CD14-positive monocyte (primary cell): ENCODE measurements around the gene SASH1. TPM values are rescaled to one million over a fixed set of nuclear protein-coding genes. Genes with fewer than 3 reads are reported as not detected.

ENCODE experiments used
- DNase-seq, 3 donors: peaks; one replicate each; pipeline ENCODE4 v3.0.0-alpha.2; 2011 to 2022
- H2AFZ ChIP-seq: 2 replicates; pipeline ENCODE4 v1.6.0; 2012; ENCODE audit warnings: mild to moderate bottlenecking, low read depth, low read length, inconsistent platforms; ENCODE audit not compliant: insufficient read depth, poor library complexity, severe bottlenecking
- H3K27ac ChIP-seq, 2 donors: 1 replicate in 1 of 2; 2 replicates in 1 of 2; pipeline ENCODE4 v1.5.1; 2012 to 2013; ENCODE audit warnings: low read length in 2 of 2, control low read depth in 1 of 2, inconsistent platforms in 1 of 2, low read depth in 1 of 2, mild to moderate bottlenecking in 1 of 2
- H3K27me3 ChIP-seq, 2 donors: one replicate each; pipeline versions ENCODE4 v1.6.0 to v1.6.1; 2011 to 2013; ENCODE audit warnings: low read length in 2 of 2; ENCODE audit not compliant: control insufficient read depth in 2 of 2, insufficient read depth in 2 of 2
- H3K36me3 ChIP-seq, 2 donors: replicated peaks in 1 of 2; 1 replicate in 1 of 2; 2 replicates in 1 of 2; pipeline versions ENCODE4 v1.5.1 to v1.6.1; 2012 to 2013; ENCODE audit warnings: low read length in 2 of 2, control low read depth in 1 of 2, inconsistent platforms in 1 of 2, mild to moderate bottlenecking in 1 of 2; ENCODE audit not compliant: insufficient read depth in 2 of 2, control insufficient read depth in 1 of 2
- H3K4me1 ChIP-seq, 2 donors: 1 replicate in 1 of 2; 2 replicates in 1 of 2; pipeline versions ENCODE4 v1.5.1 to v1.6.1; 2012 to 2013; ENCODE audit warnings: low read length in 2 of 2, control low read depth in 1 of 2, inconsistent platforms in 1 of 2, mild to moderate bottlenecking in 1 of 2, moderate library complexity in 1 of 2; ENCODE audit not compliant: insufficient read depth in 2 of 2, control insufficient read depth in 1 of 2
- H3K4me2 ChIP-seq: replicated peaks from 2 replicates; pipeline ENCODE3; 2012; ENCODE audit warnings: low read length, moderate library complexity, mild to moderate bottlenecking; ENCODE audit not compliant: poor library complexity, severe bottlenecking; ENCODE audit errors: extremely low read depth
- H3K4me3 ChIP-seq, 3 experiments: fragments of 200-600 bp in 1 of 3; sonication (generic) in 1 of 3; replicated peaks in 1 of 3; 1 replicate in 2 of 3; 2 replicates in 1 of 3; pipeline ENCODE4 v1.5.1; 2011 to 2013; ENCODE audit warnings: low read length in 3 of 3, mild to moderate bottlenecking in 3 of 3, control low read depth in 2 of 3, low read depth in 2 of 3, inconsistent platforms in 1 of 3, moderate library complexity in 1 of 3
- H3K79me2 ChIP-seq: 2 replicates; pipeline ENCODE4 v1.6.0; 2012; ENCODE audit warnings: mild to moderate bottlenecking, control low read depth, inconsistent platforms, low read length, moderate library complexity; ENCODE audit not compliant: insufficient read depth
- H3K9ac ChIP-seq: 2 replicates; pipeline ENCODE4 v1.6.0; 2017; ENCODE audit warnings: low read length, mild to moderate bottlenecking; ENCODE audit not compliant: insufficient read depth, poor library complexity, severe bottlenecking
- H3K9me3 ChIP-seq, 2 donors: replicated peaks in 1 of 2; 1 replicate in 1 of 2; 2 replicates in 1 of 2; pipeline versions ENCODE4 v1.5.1 to v1.6.1; 2012 to 2013; ENCODE audit warnings: low read length in 2 of 2, control low read depth in 1 of 2; ENCODE audit not compliant: control insufficient read depth in 1 of 2, insufficient read depth in 1 of 2
- H4K20me1 ChIP-seq: 2 replicates; pipeline ENCODE4 v1.6.0; 2012; ENCODE audit warnings: mild to moderate bottlenecking, low read length, control low read depth, moderate library complexity; ENCODE audit not compliant: insufficient read depth
- H3K27ac Mint-ChIP-seq, 7 donors: one replicate each; pipeline ENCODE4 v1.8.0; 2020; ENCODE audit warnings: mild to moderate bottlenecking in 7 of 7, mixed read lengths in 7 of 7, moderate library complexity in 6 of 7, inconsistent platforms in 2 of 7
- H3K27me3 Mint-ChIP-seq, 3 donors: one replicate each; pipeline ENCODE4 v1.8.0; 2021 to 2022; ENCODE audit warnings: low read depth in 3 of 3, mild to moderate bottlenecking in 3 of 3, mixed read lengths in 3 of 3, moderate library complexity in 3 of 3, inconsistent platforms in 1 of 3
- H3K36me3 Mint-ChIP-seq, 2 donors: one replicate each; pipeline ENCODE4 v1.8.0; 2020; ENCODE audit warnings: mixed read lengths in 2 of 2, inconsistent platforms in 1 of 2, mild to moderate bottlenecking in 1 of 2
- H3K4me1 Mint-ChIP-seq: one replicate; pipeline ENCODE4 v1.8.0; 2020; ENCODE audit warnings: mild to moderate bottlenecking, mixed read lengths
- H3K4me3 Mint-ChIP-seq, 2 donors: one replicate each; pipeline ENCODE4 v1.8.0; 2020; ENCODE audit warnings: mild to moderate bottlenecking in 2 of 2, mixed read lengths in 2 of 2, moderate library complexity in 1 of 2
- H3K9me3 Mint-ChIP-seq, 7 donors: one replicate each; pipeline ENCODE4 v1.8.0; 2020 to 2022; ENCODE audit warnings: mixed read lengths in 7 of 7, mild to moderate bottlenecking in 6 of 7, moderate library complexity in 6 of 7, inconsistent platforms in 2 of 7
- WGBS: methylation state at CpG from one replicate; pipeline ENCODE4 v1.1.5; 2013; ENCODE audit warnings: missing lambda C conversion rate; ENCODE audit not compliant: insufficient coverage; 5-methylcytosine and 5-hydroxymethylcytosine counted together
- intact Hi-C, 2 donors: fragments of 100-400 bp; cut with micrococcal nuclease; formaldehyde crosslinking; loops; one replicate each; pipeline versions ENCODE4 v1.15.0 to v1.15.1; 2023
- polyA plus RNA-seq, 3 donors: library from polyadenylated mRNA; depleted of rRNA in 1 of 3; unstranded in 2 of 3; stranded (reverse) in 1 of 3; fragments of 300-500 nt in 2 of 3; fragments of >200 nt in 1 of 3; fragmentation: Illumina TruSeq in 2 of 3; gene quantifications; 1 replicate in 2 of 3; 2 replicates in 1 of 3; pipeline ENCODE4 v1.2.3, GENCODE V29; 2012 to 2021
- TF ChIP-seq, protein P1 (sequence below): fragments of 200-600 bp; IDR thresholded peaks from one replicate; pipeline ENCODE4 v1.8.0; 2022; ENCODE audit warnings: antibody characterized with exemption, mild to moderate bottlenecking

SASH1 gene
- polyA plus RNA-seq, 3 donors, result 0.90 to 5.1 (median 4.7) TPM

DNA sequence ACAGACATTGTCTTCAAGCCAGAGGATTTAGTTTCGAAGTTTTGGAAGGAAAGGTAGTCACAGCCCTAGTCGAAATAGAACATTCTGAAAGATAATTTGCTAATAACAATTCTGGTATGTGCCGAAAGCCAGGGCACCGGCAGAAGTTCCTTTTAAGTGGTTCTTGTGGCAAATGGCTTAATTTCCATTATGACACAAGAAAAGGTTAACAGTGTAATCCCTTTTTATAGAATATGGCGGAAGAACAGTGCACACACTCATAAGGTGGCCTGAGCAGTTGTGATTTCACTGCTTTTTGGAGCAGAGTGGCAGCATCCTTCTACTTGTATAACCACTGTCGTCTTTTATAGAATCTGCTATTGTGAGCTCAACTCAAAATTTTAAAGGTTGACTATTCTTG lies 152.4 kb downstream of the SASH1 start:
- no peak overlapping the region for H3K9ac ChIP-seq
- peaks cover 0 to 4% of the 10 kb centered on the region in 2 donors for H3K36me3 Mint-ChIP-seq
- H3K27me3 ChIP-seq, result no peaks in the 10 kb centered on the region
- H3K4me3 ChIP-seq, result no peak overlapping the region
- H3K36me3 ChIP-seq, result no peaks in the 10 kb centered on the region
- no peaks in the 10 kb centered on the region for H3K79me2 ChIP-seq
- H3K9me3 Mint-ChIP-seq, result peaks cover 0 to 3% (median 0%) of the 10 kb centered on the region in 7 donors
- H3K4me3 Mint-ChIP-seq, result no peak overlapping the region
- H3K9me3 ChIP-seq, result no peaks in the 10 kb centered on the region
- TF ChIP-seq, protein P1, sequence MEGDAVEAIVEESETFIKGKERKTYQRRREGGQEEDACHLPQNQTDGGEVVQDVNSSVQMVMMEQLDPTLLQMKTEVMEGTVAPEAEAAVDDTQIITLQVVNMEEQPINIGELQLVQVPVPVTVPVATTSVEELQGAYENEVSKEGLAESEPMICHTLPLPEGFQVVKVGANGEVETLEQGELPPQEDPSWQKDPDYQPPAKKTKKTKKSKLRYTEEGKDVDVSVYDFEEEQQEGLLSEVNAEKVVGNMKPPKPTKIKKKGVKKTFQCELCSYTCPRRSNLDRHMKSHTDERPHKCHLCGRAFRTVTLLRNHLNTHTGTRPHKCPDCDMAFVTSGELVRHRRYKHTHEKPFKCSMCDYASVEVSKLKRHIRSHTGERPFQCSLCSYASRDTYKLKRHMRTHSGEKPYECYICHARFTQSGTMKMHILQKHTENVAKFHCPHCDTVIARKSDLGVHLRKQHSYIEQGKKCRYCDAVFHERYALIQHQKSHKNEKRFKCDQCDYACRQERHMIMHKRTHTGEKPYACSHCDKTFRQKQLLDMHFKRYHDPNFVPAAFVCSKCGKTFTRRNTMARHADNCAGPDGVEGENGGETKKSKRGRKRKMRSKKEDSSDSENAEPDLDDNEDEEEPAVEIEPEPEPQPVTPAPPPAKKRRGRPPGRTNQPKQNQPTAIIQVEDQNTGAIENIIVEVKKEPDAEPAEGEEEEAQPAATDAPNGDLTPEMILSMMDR, result no peak
- no peak overlapping the region for H3K27ac ChIP-seq
- no peaks in the 10 kb centered on the region for H4K20me1 ChIP-seq
- H3K27me3 Mint-ChIP-seq, result peaks cover 1 to 3% (median 2%) of the 10 kb centered on the region in 3 donors
- no peak overlapping the region for H2AFZ ChIP-seq
- no peak for DNase-seq
- WGBS, result 90% methylated on average over 2 of the region's 6 CpGs
- H3K27ac Mint-ChIP-seq, result no peak overlapping the region
- H3K4me2 ChIP-seq, result no peak overlapping the region
- no peaks in the 10 kb centered on the region for H3K4me1 ChIP-seq
- H3K4me1 Mint-ChIP-seq, result no peaks in the 10 kb centered on the region
- intact Hi-C loops, result no loop called here

DNA sequence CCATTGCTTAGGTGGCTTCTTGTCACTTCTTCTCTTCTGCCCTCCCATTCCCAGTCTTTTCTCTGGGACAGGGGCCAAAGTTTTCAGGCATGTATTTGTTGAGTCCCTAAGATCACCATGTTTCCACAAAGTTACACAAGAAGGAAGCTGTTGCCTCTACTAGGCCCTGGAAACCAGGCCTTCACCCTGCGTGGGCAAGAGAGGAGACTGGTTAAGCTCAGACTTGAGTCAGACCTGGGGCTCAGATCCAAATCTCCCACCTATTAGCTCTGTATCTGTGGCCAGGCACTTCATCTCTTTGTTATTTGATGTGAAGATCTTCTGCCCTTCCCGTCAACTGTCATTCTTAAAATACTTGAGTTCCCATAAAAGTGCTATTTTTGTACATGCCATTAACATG lies 154.6 kb downstream of the SASH1 start:
- no CpG with 5 or more reads among the region's 2 CpGs for WGBS
- no peak overlapping the region for H3K4me3 Mint-ChIP-seq
- Histone ChIP-seq H3K4me3 (no peak overlapping the region), H3K27ac (no peak overlapping the region), H3K27me3 (no peaks in the 10 kb centered on the region), H3K79me2 (no peaks in the 10 kb centered on the region), H3K9me3 (no peaks in the 10 kb centered on the region), H2AFZ (no peak overlapping the region), H3K9ac (no peak overlapping the region), H4K20me1 (peaks cover 8% of the 10 kb centered on the region), H3K4me2 (no peak overlapping the region), H3K4me1 (no peaks in the 10 kb centered on the region), H3K36me3 (no peaks in the 10 kb centered on the region)
- H3K9me3 Mint-ChIP-seq, result peaks cover 0 to 4% (median 0%) of the 10 kb centered on the region in 7 donors
- H3K4me1 Mint-ChIP-seq, result peaks cover 1% of the 10 kb centered on the region
- intact Hi-C loops, result no loop called here
- TF ChIP-seq, protein P1, result no peak
- no peak overlapping the region for H3K27ac Mint-ChIP-seq
- peaks cover 2 to 3% of the 10 kb centered on the region in 2 donors for H3K36me3 Mint-ChIP-seq
- peaks cover 1 to 6% (median 2%) of the 10 kb centered on the region in 3 donors for H3K27me3 Mint-ChIP-seq
- DNase-seq, result no peak
